Forelimb muscle (tissue), 1 donor: Measurements from ENCODE around the gene SIGLEC15. TPM values are rescaled to one million over a fixed set of nuclear protein-coding genes. Genes with fewer than 3 reads are reported as not detected.
"Not testable (repeated sequence)": the region's sequence is repeated elsewhere in the genome, so short reads cannot be mapped to it uniquely, and the experiment has no call there.

Source experiments
- DNase-seq: peaks from one replicate; pipeline ENCODE4 v3.0.0-alpha.2; 2013; ENCODE audit warnings: low read depth
- polyA plus RNA-seq: library from polyadenylated mRNA; unstranded; fragments of 120-200 nt; gene quantifications from one replicate; pipeline ENCODE4 v1.2.1, GENCODE V29; 2013; ENCODE audit not compliant: insufficient read length

SIGLEC15 gene
- polyA plus RNA-seq, 1 donor = 0.28 TPM

GRCh38 chr18:45844938-45845337, 19.5 kb downstream of the SIGLEC15 start:
- DNase-seq = no peak

- no peak for DNase-seq
Observed at GRCh38 chr18:45845410-45845809, 19.9 kb downstream of the SIGLEC15 start.

GRCh38 chr18:45847119-45847518, 21.6 kb downstream of the SIGLEC15 start:
- no peak for DNase-seq

GRCh38 chr18:45848643-45849042, 23.2 kb downstream of the SIGLEC15 start:
- not testable (repeated sequence) for DNase-seq

- no peak for DNase-seq
Observed at GRCh38 chr18:45849529-45849928, 24.1 kb downstream of the SIGLEC15 start.

GRCh38 chr18:45850021-45850420, 24.5 kb downstream of the SIGLEC15 start:
- no peak for DNase-seq

- DNase-seq = no peak
Observed at GRCh38 chr18:45851161-45851925, 25.9 kb downstream of the SIGLEC15 start.

GRCh38 chr18:45852631-45853030, 27.2 kb downstream of the SIGLEC15 start:
- no peak for DNase-seq

- no peak for DNase-seq
Observed at GRCh38 chr18:45854036-45854586, 28.6 kb downstream of the SIGLEC15 start.

GRCh38 chr18:45856531-45856930, 31.1 kb downstream of the SIGLEC15 start:
- DNase-seq = no peak

- DNase-seq = no peak
Observed at GRCh38 chr18:45859334-45859733, 33.9 kb downstream of the SIGLEC15 start.

- DNase-seq = no peak
Observed at GRCh38 chr18:45860492-45860891, 35.0 kb downstream of the SIGLEC15 start.

GRCh38 chr18:45860971-45861370, 35.5 kb downstream of the SIGLEC15 start:
- DNase-seq = no peak

GRCh38 chr18:45861926-45862325, 36.5 kb downstream of the SIGLEC15 start:
- DNase-seq = no peak

GRCh38 chr18:45863469-45863868, 38.0 kb downstream of the SIGLEC15 start:
- no peak for DNase-seq

GRCh38 chr18:45864081-45864480, 38.6 kb downstream of the SIGLEC15 start:
- DNase-seq = no peak

GRCh38 chr18:45865466-45865865, 40.0 kb downstream of the SIGLEC15 start:
- no peak for DNase-seq

GRCh38 chr18:45870419-45870818, 44.9 kb downstream of the SIGLEC15 start:
- DNase-seq = no peak

- DNase-seq = no peak
Observed at GRCh38 chr18:45871431-45872084, 46.1 kb downstream of the SIGLEC15 start.

- no peak for DNase-seq
Observed at GRCh38 chr18:45874491-45875184, 49.2 kb downstream of the SIGLEC15 start.

GRCh38 chr18:45876161-45876560, 50.7 kb downstream of the SIGLEC15 start:
- DNase-seq = no peak

- DNase-seq = no peak
Observed at GRCh38 chr18:45877403-45877802, 51.9 kb downstream of the SIGLEC15 start.
